PC-3 (cell line): Measurements from ENCODE around the gene CCDC24. TPM values are rescaled to one million over a fixed set of nuclear protein-coding genes. Genes with fewer than 3 reads are reported as not detected.

Experiments used
- ATAC-seq: fragments of 200-7000 bp; cut with Tn5 transposase; 2 replicates; pipeline ENCODE4 v1.9.1; 2020; ENCODE audit warnings: mild to moderate bottlenecking, moderate library complexity
- BruUV-seq: library from RNA; stranded (reverse); fragments of 400-500 nt; replicated peaks from 2 replicates; lab custom pipeline; 2021; lab: Mats Ljungman, UMichigan
- CTCF ChIA-PET: fragments of 300-600 bp; sonication (Branson Sonifier 250); formaldehyde crosslinking; loops from one replicate; lab custom pipeline; 2022; ENCODE audit warnings: antibody characterized with exemption; lab: Charles Lee
- POLR2A ChIA-PET: fragments of 300-600 bp; sonication (Branson Sonifier 250); formaldehyde crosslinking; loops from one replicate; lab custom pipeline; 2022; ENCODE audit warnings: antibody characterized with exemption; ENCODE audit not compliant: unreplicated experiment; lab: Charles Lee
- DNase-seq: peaks from one replicate; pipeline ENCODE4 v3.0.0-alpha.2; 2015
- H2AFZ ChIP-seq: fragments of 300-600 bp; sonication (generic); 2 replicates; pipeline ENCODE4 v1.6.0; 2016; ENCODE audit warnings: antibody characterized with exemption, low read length
- H3F3A ChIP-seq: fragments of 300-600 bp; sonication (generic); one replicate; pipeline ENCODE4 v1.6.0; 2017; ENCODE audit warnings: antibody characterized with exemption, low read length, control low read depth, mild to moderate bottlenecking; ENCODE audit not compliant: unreplicated experiment
- H3K27ac ChIP-seq: fragments of 300-600 bp; sonication (generic); 2 replicates; pipeline ENCODE4 v1.5.1; 2016; ENCODE audit warnings: mild to moderate bottlenecking, low read length
- H3K27me3 ChIP-seq: fragments of 300-600 bp; sonication (generic); 2 replicates; pipeline ENCODE4 v1.6.1; 2016; ENCODE audit warnings: low read length, mixed read lengths
- H3K36me3 ChIP-seq: fragments of 300-600 bp; sonication (generic); 2 replicates; pipeline ENCODE4 v1.6.1; 2016; ENCODE audit warnings: low read depth, mixed run types, low read length, mixed read lengths
- H3K4me1 ChIP-seq: fragments of 300-600 bp; sonication (generic); 2 replicates; pipeline ENCODE4 v1.5.1; 2016; ENCODE audit warnings: low read length; ENCODE audit not compliant: insufficient read depth
- H3K4me2 ChIP-seq: fragments of 300-600 bp; sonication (generic); 2 replicates; pipeline ENCODE4 v1.6.0; 2016; ENCODE audit warnings: low read length
- H3K4me3 ChIP-seq: fragments of 300-600 bp; sonication (generic); 2 replicates; pipeline ENCODE4 v1.5.1; 2016; ENCODE audit warnings: mild to moderate bottlenecking, low read length, mixed read lengths
- H3K79me2 ChIP-seq: fragments of 300-600 bp; sonication (generic); 2 replicates; pipeline ENCODE4 v1.6.1; 2017; ENCODE audit warnings: low read length, mixed read lengths
- H3K9ac ChIP-seq: fragments of 300-600 bp; sonication (generic); 2 replicates; pipeline ENCODE4 v1.6.0; 2016; ENCODE audit warnings: mild to moderate bottlenecking, low read length
- H3K9me2 ChIP-seq: fragments of 300-600 bp; sonication (generic); replicated peaks from 2 replicates; pipeline ENCODE4 v1.6.1; 2016; ENCODE audit warnings: mixed run types, low read length, mixed read lengths
- H3K9me3 ChIP-seq: fragments of 300-600 bp; sonication (generic); 2 replicates; pipeline ENCODE4 v1.6.1; 2016; ENCODE audit warnings: low read length, mixed read lengths
- H4K20me1 ChIP-seq: fragments of 300-600 bp; sonication (generic); 2 replicates; pipeline ENCODE4 v1.6.1; 2016; ENCODE audit warnings: low read length, mixed read lengths
- EZH2 ChIP-seq: fragments of 300-600 bp; sonication (generic); IDR thresholded peaks from one replicate; pipeline ENCODE4 v1.6.1; 2017; ENCODE audit warnings: antibody characterized with exemption, mild to moderate bottlenecking, low read length; ENCODE audit not compliant: unreplicated experiment
- EZH2phosphoT487 ChIP-seq: fragments of 300-600 bp; sonication (generic); IDR thresholded peaks from 2 replicates; pipeline ENCODE4 v1.6.1; 2018; ENCODE audit warnings: mild to moderate bottlenecking, antibody characterized with exemption, low read length, borderline replicate concordance
- intact Hi-C: fragments of 100-400 bp; cut with micrococcal nuclease; formaldehyde crosslinking; loops from 2 replicates; pipeline ENCODE4 v1.9.0; 2023
- total RNA-seq: library from RNA; depleted of rRNA; stranded (reverse); fragments of >200 nt; gene quantifications from 2 replicates; pipeline ENCODE4 v1.2.3, GENCODE V29; 2014
- TF ChIP-seq, protein P1 (sequence below): fragments of 300-600 bp; sonication (generic); conservative IDR thresholded peaks from 2 replicates; pipeline ENCODE4 v1.5.1; 2017; ENCODE audit warnings: antibody characterized with exemption, low read depth, mild to moderate bottlenecking, low read length

Gene CCDC24
- total RNA-seq, 1 experiment from 2014 or later = 10.1 TPM

DNA sequence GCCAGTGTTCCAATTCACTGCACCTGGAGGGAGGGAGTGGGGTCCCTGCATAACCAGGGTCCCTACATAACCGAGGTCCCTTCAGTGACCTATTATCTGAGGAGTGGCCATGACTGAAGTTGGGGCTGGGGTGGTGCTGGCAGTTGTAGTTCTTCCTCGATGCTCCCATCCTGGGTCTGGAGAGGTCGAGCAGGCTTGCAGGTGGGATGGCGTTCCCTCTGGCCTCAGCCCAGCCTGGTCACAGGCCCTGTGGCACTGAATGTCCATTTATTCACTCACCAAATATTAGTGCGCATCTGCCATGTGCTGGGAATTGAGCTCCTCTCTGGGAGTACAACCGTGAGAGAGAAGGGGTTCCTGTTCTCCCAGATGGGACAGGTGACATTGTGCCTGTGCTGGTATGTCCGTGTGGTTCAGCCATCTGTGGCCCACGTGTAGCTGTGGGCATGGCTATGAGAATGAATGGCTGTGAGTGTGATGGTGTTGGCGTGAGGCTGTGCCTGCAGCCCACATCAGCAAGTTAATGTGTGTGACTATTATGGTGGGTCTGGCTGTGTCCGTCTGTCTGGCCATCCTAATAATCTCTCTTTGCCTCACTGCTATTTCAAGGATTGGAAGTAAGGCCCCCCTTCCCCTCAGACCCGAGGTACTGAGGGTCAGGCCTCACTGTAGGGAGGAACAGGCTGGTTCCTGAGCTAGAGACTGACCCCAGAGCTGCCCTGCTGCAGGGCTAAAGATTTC is 43.7 kb downstream of the CCDC24 start:
- intact Hi-C loops = loop anchor here (5.0 kb wide), 2 partner anchors 43 to 273 kb away; partner anchors contain the start of gene CCDC24
- ChIA-PET POLR2A (no interaction called here), CTCF (interaction anchor here (1.7 kb wide), 1 partner anchor 29 kb away, joined by 5 read pairs; no protein-coding TSS in a partner anchor)
- DNase-seq (no peak), ATAC-seq (no peak)
- peaks cover 34% of the 10 kb centered on the region for H3K4me1 ChIP-seq
- H3K4me2 ChIP-seq = no peak overlapping the region
- H3K9ac ChIP-seq = no peak overlapping the region
- no peak overlapping the region for H2AFZ ChIP-seq
- H3K36me3 ChIP-seq = no peaks in the 10 kb centered on the region
- H3K79me2 ChIP-seq = no peaks in the 10 kb centered on the region
- H4K20me1 ChIP-seq = no peaks in the 10 kb centered on the region
- H3K9me3 ChIP-seq = no peaks in the 10 kb centered on the region
- H3K27ac ChIP-seq = no peak overlapping the region
- no peaks in the 10 kb centered on the region for H3F3A ChIP-seq
- TF ChIP-seq EZH2phosphoT487 = no peak
- TF ChIP-seq, protein P1, sequence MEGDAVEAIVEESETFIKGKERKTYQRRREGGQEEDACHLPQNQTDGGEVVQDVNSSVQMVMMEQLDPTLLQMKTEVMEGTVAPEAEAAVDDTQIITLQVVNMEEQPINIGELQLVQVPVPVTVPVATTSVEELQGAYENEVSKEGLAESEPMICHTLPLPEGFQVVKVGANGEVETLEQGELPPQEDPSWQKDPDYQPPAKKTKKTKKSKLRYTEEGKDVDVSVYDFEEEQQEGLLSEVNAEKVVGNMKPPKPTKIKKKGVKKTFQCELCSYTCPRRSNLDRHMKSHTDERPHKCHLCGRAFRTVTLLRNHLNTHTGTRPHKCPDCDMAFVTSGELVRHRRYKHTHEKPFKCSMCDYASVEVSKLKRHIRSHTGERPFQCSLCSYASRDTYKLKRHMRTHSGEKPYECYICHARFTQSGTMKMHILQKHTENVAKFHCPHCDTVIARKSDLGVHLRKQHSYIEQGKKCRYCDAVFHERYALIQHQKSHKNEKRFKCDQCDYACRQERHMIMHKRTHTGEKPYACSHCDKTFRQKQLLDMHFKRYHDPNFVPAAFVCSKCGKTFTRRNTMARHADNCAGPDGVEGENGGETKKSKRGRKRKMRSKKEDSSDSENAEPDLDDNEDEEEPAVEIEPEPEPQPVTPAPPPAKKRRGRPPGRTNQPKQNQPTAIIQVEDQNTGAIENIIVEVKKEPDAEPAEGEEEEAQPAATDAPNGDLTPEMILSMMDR = no peak
- no peak for TF ChIP-seq EZH2
- BruUV-seq = no TSS peak
- no peaks in the 10 kb centered on the region for H3K9me2 ChIP-seq
- H3K27me3 ChIP-seq = no peaks in the 10 kb centered on the region
- H3K4me3 ChIP-seq = no peak overlapping the region

DNA sequence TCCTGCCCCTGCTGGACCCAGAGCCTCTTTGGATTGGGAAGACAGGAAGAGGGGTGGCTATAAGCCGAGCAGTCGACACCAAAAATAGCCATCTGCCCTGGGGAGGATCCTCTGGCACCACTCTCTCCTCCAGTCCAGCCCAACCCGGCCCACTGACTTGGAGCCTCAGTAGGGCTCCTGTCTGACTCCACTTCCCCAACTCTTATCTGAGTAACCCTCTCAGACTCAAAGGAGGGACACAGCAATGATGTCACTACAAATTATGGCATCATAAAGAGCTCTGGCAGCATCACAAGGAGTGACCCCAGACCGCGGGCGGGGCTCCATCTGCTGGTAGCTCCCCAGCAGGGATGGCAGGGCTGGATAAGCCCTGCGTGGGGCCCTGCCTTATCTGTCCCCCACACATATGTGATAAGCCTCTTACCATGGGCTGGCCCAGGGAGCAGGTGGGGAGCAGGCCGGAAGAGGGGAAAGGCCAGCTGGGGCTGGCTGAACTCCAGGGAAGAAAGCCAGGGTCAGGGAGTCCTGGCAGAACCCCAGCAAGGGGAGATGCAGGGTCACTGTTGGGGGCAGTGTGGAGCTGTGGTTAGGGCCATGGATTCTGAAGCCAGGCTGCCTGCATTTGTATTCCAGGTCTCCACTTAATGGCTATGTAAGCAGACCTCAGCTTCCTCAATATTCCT is 44.5 kb downstream of the CCDC24 start:
- Histone ChIP-seq H3K9me2 (no peaks in the 10 kb centered on the region), H4K20me1 (no peaks in the 10 kb centered on the region), H3K4me1 (peaks cover 40% of the 10 kb centered on the region), H3K27ac (no peak overlapping the region), H2AFZ (no peak overlapping the region), H3K36me3 (no peaks in the 10 kb centered on the region), H3K4me3 (no peak overlapping the region), H3F3A (no peaks in the 10 kb centered on the region), H3K9me3 (no peaks in the 10 kb centered on the region), H3K79me2 (no peaks in the 10 kb centered on the region), H3K4me2 (no peak overlapping the region), H3K27me3 (no peaks in the 10 kb centered on the region), H3K9ac (no peak overlapping the region)
- intact Hi-C loops = loop anchor here (1.0 to 5.0 kb wide), 3 partner anchors 31 to 274 kb away; partner anchors contain the start of gene CCDC24
- ChIA-PET CTCF (interaction anchor here (0.6 to 1.7 kb wide), 4 partner anchors 12 to 273 kb away, joined by 3 to 13 read pairs (median 4); no protein-coding TSS in a partner anchor), POLR2A (no interaction called here)
- no peak for TF ChIP-seq EZH2phosphoT487
- TF ChIP-seq, protein P1 = peak; percentile 12; the same call in 1 of the 2 replicates
- DNase-seq = no peak
- BruUV-seq = no TSS peak
- no peak for ATAC-seq
